Measurements from ENCODE around the gene RNPC3. TPM values are rescaled to one million over a fixed set of nuclear protein-coding genes. Genes with fewer than 3 reads are reported as not detected.

Gene RNPC3
- total RNA-seq, 2 donors from 2014 or later = 16.9 to 19.4 TPM

- H3K9ac ChIP-seq (ENCODE audit: extremely low read depth, low read length, poor library complexity, severe bottlenecking) = no peak overlapping the region
- 99 to 100% methylated on average over 1 to 3 of the region's 3 CpGs for WGBS, 2 experiments (ENCODE audit: insufficient coverage in 1 of 2, insufficient read length in 1 of 2)
- no peak for DNase-seq
- Mint-ChIP-seq H3K4me1 (no peaks in the 10 kb centered on the region), H3K27ac (no peak overlapping the region), H3K36me3 (ENCODE audit: low read depth) (peaks cover 40% of the 10 kb centered on the region), H3K9me3 (no peaks in the 10 kb centered on the region), H3K4me3 (no peak overlapping the region), H3K27me3 (ENCODE audit: insufficient read depth) (no peaks in the 10 kb centered on the region)
- peaks cover 78% of the 10 kb centered on the region for H3K36me3 ChIP-seq (ENCODE audit: control insufficient read depth, insufficient read depth, low read length)
- H3K27ac ChIP-seq (ENCODE audit: low read depth, low read length) = no peak overlapping the region
- H3K4me1 ChIP-seq (ENCODE audit: control insufficient read depth, insufficient read depth, low read length) = no peaks in the 10 kb centered on the region
- no peaks in the 10 kb centered on the region for H3K27me3 ChIP-seq (ENCODE audit: control insufficient read depth, insufficient read depth, low read length, poor library complexity, severe bottlenecking)
- TF ChIP-seq CTCF (conservative IDR thresholded peaks at IDR 0.05) = no peak
- H3K4me3 ChIP-seq (ENCODE audit: low read length) = no peak overlapping the region
- no peaks in the 10 kb centered on the region for H3K9me3 ChIP-seq (ENCODE audit: control insufficient read depth, low read length)
Observed at GRCh38 chr1:103541431-103541830, 15.9 kb downstream of the RNPC3 start.

GRCh38 chr1:103546496-103546895 is 21.0 kb downstream of the RNPC3 start:
- no peaks in the 10 kb centered on the region for H3K27me3 ChIP-seq (ENCODE audit: control insufficient read depth, insufficient read depth, low read length, poor library complexity, severe bottlenecking)
- no peaks in the 10 kb centered on the region for H3K4me1 Mint-ChIP-seq
- H3K36me3 ChIP-seq (ENCODE audit: control insufficient read depth, insufficient read depth, low read length) = peaks cover 78% of the 10 kb centered on the region
- no peak for DNase-seq
- no peak for TF ChIP-seq CTCF (conservative IDR thresholded peaks at IDR 0.05)
- H3K4me3 Mint-ChIP-seq = no peak overlapping the region
- no peak overlapping the region for H3K27ac Mint-ChIP-seq
- H3K27me3 Mint-ChIP-seq (ENCODE audit: insufficient read depth) = no peaks in the 10 kb centered on the region
- peaks cover 50% of the 10 kb centered on the region for H3K36me3 Mint-ChIP-seq (ENCODE audit: low read depth)
- no peaks in the 10 kb centered on the region for H3K4me1 ChIP-seq (ENCODE audit: control insufficient read depth, insufficient read depth, low read length)
- no peaks in the 10 kb centered on the region for H3K9me3 Mint-ChIP-seq
- H3K27ac ChIP-seq (ENCODE audit: low read depth, low read length) = no peak overlapping the region
- H3K9ac ChIP-seq (ENCODE audit: extremely low read depth, low read length, poor library complexity, severe bottlenecking) = no peak overlapping the region
- 86 to 93% methylated on average over 1 of the region's 1 CpG for WGBS, 2 experiments (ENCODE audit: insufficient coverage in 1 of 2, insufficient read length in 1 of 2)
- H3K4me3 ChIP-seq (ENCODE audit: low read length) = no peak overlapping the region
- H3K9me3 ChIP-seq (ENCODE audit: control insufficient read depth, low read length) = no peaks in the 10 kb centered on the region

GRCh38 chr1:103547840-103548239 is 22.3 kb downstream of the RNPC3 start:
- Histone ChIP-seq H3K27me3 (ENCODE audit: control insufficient read depth, insufficient read depth, low read length, poor library complexity, severe bottlenecking) (no peaks in the 10 kb centered on the region), H3K9ac (ENCODE audit: extremely low read depth, low read length, poor library complexity, severe bottlenecking) (no peak overlapping the region), H3K36me3 (ENCODE audit: control insufficient read depth, insufficient read depth, low read length) (peaks cover 79% of the 10 kb centered on the region), H3K27ac (ENCODE audit: low read depth, low read length) (no peak overlapping the region), H3K4me1 (ENCODE audit: control insufficient read depth, insufficient read depth, low read length) (no peaks in the 10 kb centered on the region), H3K9me3 (ENCODE audit: control insufficient read depth, low read length) (no peaks in the 10 kb centered on the region), H3K4me3 (ENCODE audit: low read length) (no peak overlapping the region)
- H3K9me3 Mint-ChIP-seq = no peaks in the 10 kb centered on the region
- no peaks in the 10 kb centered on the region for H3K27me3 Mint-ChIP-seq (ENCODE audit: insufficient read depth)
- H3K4me1 Mint-ChIP-seq = no peaks in the 10 kb centered on the region
- no peak overlapping the region for H3K4me3 Mint-ChIP-seq
- H3K27ac Mint-ChIP-seq = no peak overlapping the region
- WGBS, 2 experiments (ENCODE audit: insufficient coverage in 1 of 2, insufficient read length in 1 of 2) = 86 to 89% methylated on average over 2 to 3 of the region's 3 CpGs
- no peak for TF ChIP-seq CTCF (conservative IDR thresholded peaks at IDR 0.05)
- peaks cover 55% of the 10 kb centered on the region for H3K36me3 Mint-ChIP-seq (ENCODE audit: low read depth)
- DNase-seq = no peak
